Activated CD4-positive, alpha-beta memory T cell treated with anti-CD3 and anti-CD28 coated beads for 36 hours (primary cell): ENCODE data around the gene BEAN1. TPM values are rescaled to one million over a fixed set of nuclear protein-coding genes. Genes with fewer than 3 reads are reported as not detected.

Experiments used
- CTCF ChIA-PET: fragments of 350-600 bp; sonication (Branson Sonifier 250); formaldehyde crosslinking; loops from one replicate; lab custom pipeline; 2021; ENCODE audit warnings: antibody characterized with exemption, inconsistent platforms; lab: Charles Lee
- POLR2A ChIA-PET: fragments of 350-600 bp; sonication (Branson Sonifier 250); formaldehyde crosslinking; loops from one replicate; lab custom pipeline; 2021; ENCODE audit warnings: antibody characterized with exemption; lab: Charles Lee
- DNase-seq: peaks from one replicate; pipeline ENCODE4 v3.0.0-alpha.2; 2020
- H3K27ac Mint-ChIP-seq: one replicate; pipeline ENCODE4 v1.8.0; 2021; ENCODE audit warnings: mixed read lengths
- H3K27me3 Mint-ChIP-seq: one replicate; pipeline ENCODE4 v1.8.0; 2021; ENCODE audit warnings: mixed read lengths
- H3K36me3 Mint-ChIP-seq: one replicate; pipeline ENCODE4 v1.8.0; 2021; ENCODE audit warnings: mixed read lengths
- H3K4me1 Mint-ChIP-seq: one replicate; pipeline ENCODE4 v1.8.0; 2021; ENCODE audit warnings: low read depth, mixed read lengths
- H3K4me3 Mint-ChIP-seq: one replicate; pipeline ENCODE4 v1.8.0; 2021; ENCODE audit warnings: mild to moderate bottlenecking, mixed read lengths
- H3K9me3 Mint-ChIP-seq: one replicate; pipeline ENCODE4 v1.8.0; 2021; ENCODE audit warnings: mixed read lengths
- intact Hi-C: fragments of 100-400 bp; cut with micrococcal nuclease; formaldehyde crosslinking; loops from one replicate; pipeline ENCODE4 v1.15.1; 2023
- total RNA-seq, 2 experiments: library from RNA; stranded (reverse); gene quantifications; one replicate each; pipeline ENCODE4 v1.2.3, GENCODE V29; 2021

BEAN1 gene
- total RNA-seq, 2 experiments from 2014 or later, result not detected

DNA sequence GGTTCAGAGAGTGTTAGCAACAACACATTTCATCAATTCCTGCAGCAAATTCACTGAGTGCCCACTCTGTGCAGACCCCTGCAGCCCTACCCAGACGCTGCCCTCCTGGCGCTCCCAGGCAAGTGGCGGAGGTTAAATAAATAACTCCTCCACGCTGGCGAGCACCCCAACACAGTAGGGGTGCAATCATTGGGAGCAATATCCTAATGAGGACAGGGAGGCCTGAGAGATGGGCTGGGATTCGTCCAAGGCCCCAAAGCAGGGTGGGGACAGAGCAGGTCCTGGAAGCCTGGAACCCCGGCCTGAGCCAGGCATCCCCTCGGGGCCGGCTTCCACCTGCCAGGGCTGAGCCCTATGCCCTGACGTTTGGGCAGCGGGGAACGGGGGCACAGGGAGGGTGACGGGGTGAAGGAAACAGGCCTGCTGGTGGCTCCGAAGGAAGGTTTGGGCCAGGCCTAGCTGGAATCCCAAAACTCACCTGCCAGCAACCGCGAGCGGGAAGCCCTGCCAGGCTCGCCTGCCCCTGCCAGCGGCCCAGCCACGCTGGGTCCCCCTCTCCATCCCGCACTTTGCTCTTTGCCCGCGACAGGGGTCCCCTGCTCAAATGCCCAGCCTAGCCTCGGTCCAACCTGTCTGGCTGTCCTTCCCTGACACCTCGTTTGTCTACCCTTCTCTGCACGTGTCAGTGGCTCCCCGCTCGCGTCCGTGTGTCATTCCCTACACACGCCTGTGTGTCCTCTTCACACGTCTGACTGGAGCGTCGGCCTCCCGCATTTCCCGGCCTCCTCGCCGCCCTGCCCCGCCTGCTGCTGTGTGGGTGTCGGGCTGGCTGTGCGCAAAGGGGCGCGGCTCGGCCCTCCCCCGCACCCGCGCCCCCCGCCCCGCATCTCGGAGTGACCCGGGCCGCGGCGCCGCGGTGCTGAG lies 721 bp upstream of the BEAN1 start:
- POLR2A ChIA-PET, result no interaction called here
- H3K27ac Mint-ChIP-seq, result no peak overlapping the region
- peaks cover 41% of the 10 kb centered on the region for H3K27me3 Mint-ChIP-seq
- DNase-seq, result no peak
- H3K9me3 Mint-ChIP-seq, result no peaks in the 10 kb centered on the region
- no peak overlapping the region for H3K4me3 Mint-ChIP-seq
- H3K4me1 Mint-ChIP-seq, result peaks cover 3% of the 10 kb centered on the region
- no peaks in the 10 kb centered on the region for H3K36me3 Mint-ChIP-seq
- CTCF ChIA-PET, result no interaction called here
- intact Hi-C loops, result no loop called here

DNA sequence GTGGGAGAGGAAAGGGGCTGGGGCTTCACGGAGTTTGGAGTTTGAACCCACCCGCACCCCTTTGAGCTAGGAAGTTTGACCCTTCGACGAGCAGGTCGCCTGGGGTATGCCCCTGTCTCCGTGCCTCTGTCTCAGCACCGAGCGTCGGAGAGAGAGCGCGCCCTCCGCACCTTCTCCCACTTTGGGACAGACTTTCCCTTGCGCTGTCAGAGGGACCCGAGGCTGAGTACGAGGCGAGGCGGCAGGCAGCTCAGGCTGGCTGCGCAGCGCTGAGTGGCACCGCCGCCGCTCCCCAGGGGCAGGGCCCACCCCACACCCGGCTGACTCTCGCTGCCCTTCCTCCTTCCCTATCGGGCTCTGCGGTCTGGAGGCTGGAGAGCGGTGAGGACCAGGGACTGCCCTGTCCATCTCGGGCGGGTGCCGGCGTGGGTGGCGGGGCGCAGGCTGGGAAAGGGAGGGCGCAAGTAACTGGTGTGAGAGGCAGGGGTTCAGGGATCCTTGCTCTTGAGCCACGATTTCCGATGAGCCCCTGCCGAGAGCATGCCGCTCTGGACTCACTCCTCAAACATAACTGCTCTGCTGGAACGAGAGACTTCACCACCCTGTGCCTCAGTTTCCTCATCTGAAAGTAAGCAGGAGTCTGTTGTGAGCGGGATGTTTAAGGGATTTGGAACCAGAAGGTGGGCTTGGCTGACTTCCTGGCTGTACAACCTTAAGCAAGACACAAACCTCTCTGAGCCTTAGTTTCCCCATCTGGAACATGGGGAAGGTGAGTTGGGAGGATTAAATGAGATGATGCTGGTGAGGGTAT lies 981 bp downstream of the BEAN1 start:
- Mint-ChIP-seq H3K27me3 (peaks cover 50% of the 10 kb centered on the region), H3K4me1 (peaks cover 3% of the 10 kb centered on the region), H3K9me3 (no peaks in the 10 kb centered on the region), H3K36me3 (no peaks in the 10 kb centered on the region), H3K4me3 (peak overlapping the region; percentile 27), H3K27ac (no peak overlapping the region)
- ChIA-PET POLR2A (no interaction called here), CTCF (interaction anchor here (0.7 to 1.2 kb wide), 3 partner anchors 16 to 55 kb away, joined by 3 read pairs; no protein-coding TSS in a partner anchor)
- intact Hi-C loops, result no loop called here
- no peak for DNase-seq

DNA sequence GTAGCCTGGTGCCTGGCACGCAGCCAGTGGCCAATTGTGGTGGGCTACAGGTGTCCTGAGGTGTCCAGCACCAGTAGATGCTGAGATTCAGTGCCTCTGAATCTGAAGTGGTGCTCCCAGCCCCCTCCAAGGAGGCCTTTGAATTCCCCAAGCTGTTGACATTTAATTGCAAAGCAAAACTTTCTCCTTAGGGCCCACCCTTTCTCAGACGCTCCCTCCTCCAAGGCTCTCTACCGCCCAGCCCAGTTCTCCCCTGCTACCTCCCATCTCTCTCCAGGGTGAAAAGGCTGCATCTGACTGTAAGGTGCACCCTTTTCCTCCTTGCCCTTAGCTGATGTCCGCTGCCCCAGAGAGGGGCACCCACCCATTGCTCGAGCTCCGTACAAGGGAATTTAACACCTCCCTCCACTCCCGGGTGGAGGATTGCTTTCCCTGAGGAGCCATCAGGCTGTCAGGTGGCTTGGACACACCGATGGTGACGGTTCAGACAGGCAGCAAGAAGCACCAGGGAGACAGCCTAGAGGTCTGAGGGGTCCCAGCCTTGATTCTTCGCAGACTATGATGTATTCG lies 1.7 kb downstream of the BEAN1 start:
- no peak for DNase-seq
- CTCF ChIA-PET, result interaction anchor here (1.1 to 1.2 kb wide), 2 partner anchors 16 to 54 kb away, joined by 3 read pairs; no protein-coding TSS in a partner anchor
- POLR2A ChIA-PET, result no interaction called here
- H3K4me3 Mint-ChIP-seq, result no peak overlapping the region
- H3K36me3 Mint-ChIP-seq, result no peaks in the 10 kb centered on the region
- H3K27me3 Mint-ChIP-seq, result peaks cover 50% of the 10 kb centered on the region
- peaks cover 3% of the 10 kb centered on the region for H3K4me1 Mint-ChIP-seq
- H3K27ac Mint-ChIP-seq, result no peak overlapping the region
- intact Hi-C loops, result no loop called here
- no peaks in the 10 kb centered on the region for H3K9me3 Mint-ChIP-seq

DNA sequence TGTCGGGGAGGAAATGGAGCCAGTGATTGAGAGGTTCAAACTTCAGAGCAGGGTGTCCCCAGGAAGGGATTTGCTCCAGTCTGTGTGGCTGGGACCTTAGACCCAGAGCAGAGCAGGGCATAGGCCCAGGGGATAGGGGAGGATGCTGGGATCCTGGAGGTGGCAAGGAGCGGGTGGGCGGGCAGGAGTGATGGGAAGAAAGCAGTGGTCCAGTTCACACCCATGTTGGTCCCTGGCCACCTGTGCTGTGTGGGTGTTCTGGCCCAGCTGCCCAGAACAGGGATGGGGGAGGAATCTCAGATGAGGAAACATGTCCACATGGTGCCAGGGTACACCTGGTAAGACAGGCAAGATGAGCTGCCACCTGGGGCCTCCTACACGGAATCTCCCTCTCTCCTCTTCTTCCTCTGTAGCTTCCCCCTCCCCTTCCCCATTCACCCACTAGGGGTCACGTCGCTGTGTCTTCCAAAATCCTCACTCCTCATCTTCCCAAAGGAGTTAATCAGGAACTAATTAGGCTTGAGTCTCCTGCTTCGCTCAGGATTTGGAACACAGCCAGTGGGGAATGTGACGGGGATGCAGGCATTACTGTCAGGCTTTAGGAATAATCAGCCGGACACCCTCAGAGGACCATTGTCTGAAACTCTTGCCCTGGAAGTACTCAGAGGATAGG lies 2.3 kb downstream of the BEAN1 start:
- no peaks in the 10 kb centered on the region for H3K9me3 Mint-ChIP-seq
- CTCF ChIA-PET, result interaction anchor here (1.1 kb wide), 1 partner anchor 15 kb away, joined by 3 read pairs; no protein-coding TSS in a partner anchor
- H3K4me3 Mint-ChIP-seq, result no peak overlapping the region
- H3K4me1 Mint-ChIP-seq, result peaks cover 3% of the 10 kb centered on the region
- intact Hi-C loops, result no loop called here
- POLR2A ChIA-PET, result no interaction called here
- H3K27me3 Mint-ChIP-seq, result peaks cover 51% of the 10 kb centered on the region
- H3K36me3 Mint-ChIP-seq, result no peaks in the 10 kb centered on the region
- H3K27ac Mint-ChIP-seq, result no peak overlapping the region
- DNase-seq, result no peak

DNA sequence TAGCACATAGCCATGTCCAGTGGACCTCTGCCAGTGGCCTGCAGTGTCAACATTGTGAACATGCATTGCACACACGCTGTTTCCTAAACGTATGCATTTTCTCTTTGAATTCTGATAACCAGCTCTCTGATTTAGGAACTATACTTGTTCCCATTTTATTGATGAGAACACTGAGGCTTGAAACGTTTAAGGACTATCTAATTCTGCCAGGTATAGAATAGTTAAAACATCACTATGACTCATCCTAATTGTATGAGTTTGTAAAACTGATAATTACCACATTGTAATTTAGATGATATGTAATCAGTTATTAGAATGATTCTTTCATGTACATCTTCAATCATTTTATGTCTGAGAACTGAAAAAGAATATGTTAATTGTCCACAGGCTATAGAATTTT lies 3.1 kb downstream of the BEAN1 start:
- Mint-ChIP-seq H3K36me3 (no peaks in the 10 kb centered on the region), H3K27me3 (peaks cover 48% of the 10 kb centered on the region), H3K27ac (no peak overlapping the region), H3K9me3 (no peaks in the 10 kb centered on the region), H3K4me3 (no peak overlapping the region), H3K4me1 (peaks cover 3% of the 10 kb centered on the region)
- POLR2A ChIA-PET, result no interaction called here
- DNase-seq, result no peak
- CTCF ChIA-PET, result no interaction called here
- intact Hi-C loops, result no loop called here

DNA sequence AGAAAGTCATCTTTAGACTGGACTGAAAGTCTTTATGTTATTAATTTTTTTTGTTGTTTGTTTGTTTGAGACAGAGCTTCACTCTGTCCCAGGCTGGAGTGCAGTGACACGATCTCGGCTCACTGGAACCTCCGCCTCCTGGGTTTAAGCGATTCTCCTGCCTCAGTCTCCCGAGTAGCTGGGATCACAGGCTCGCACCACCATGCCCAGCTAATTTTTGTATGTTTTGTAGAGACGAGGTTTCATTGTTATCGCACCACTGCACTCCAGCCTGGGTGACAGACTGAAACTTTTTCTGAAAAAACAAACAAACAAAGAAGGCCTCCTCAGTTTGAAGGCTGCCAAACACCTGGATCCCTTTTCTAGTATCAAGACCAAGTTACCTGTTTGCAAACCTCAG lies 4.7 kb downstream of the BEAN1 start:
- DNase-seq, result no peak
- POLR2A ChIA-PET, result no interaction called here

DNA sequence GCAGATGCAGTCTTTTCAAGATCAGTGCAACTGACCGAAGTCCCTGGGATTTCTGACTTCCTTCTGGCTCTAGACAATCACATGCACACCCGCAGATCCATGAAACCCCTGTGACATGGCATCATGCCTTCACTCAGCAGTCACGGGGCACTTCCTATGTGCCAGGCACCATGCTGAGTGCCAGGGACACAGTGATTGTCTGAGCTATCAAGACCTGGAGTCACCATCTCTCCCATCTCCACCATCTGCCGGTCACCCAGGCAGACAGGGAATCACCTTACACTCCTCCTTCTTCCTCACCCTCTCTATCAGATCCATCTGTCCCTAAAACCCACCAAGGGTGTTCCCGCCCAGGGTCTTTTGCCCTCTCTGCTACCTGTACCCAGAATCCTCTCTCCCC lies 5.3 kb downstream of the BEAN1 start:
- intact Hi-C loops, result no loop called here
- POLR2A ChIA-PET, result no interaction called here
- Mint-ChIP-seq H3K9me3 (no peaks in the 10 kb centered on the region), H3K27ac (no peak overlapping the region), H3K36me3 (no peaks in the 10 kb centered on the region), H3K4me3 (no peak overlapping the region), H3K4me1 (no peaks in the 10 kb centered on the region), H3K27me3 (peaks cover 39% of the 10 kb centered on the region)
- DNase-seq, result no peak
- CTCF ChIA-PET, result no interaction called here

More for the DNA sequence above, 4.7 kb downstream of the BEAN1 start:
- H3K4me1 Mint-ChIP-seq, result no peaks in the 10 kb centered on the region
- intact Hi-C loops, result no loop called here
- no peak overlapping the region for H3K4me3 Mint-ChIP-seq
- CTCF ChIA-PET, result no interaction called here
- no peaks in the 10 kb centered on the region for H3K36me3 Mint-ChIP-seq
- H3K27ac Mint-ChIP-seq, result no peak overlapping the region
- H3K27me3 Mint-ChIP-seq, result peaks cover 39% of the 10 kb centered on the region
- H3K9me3 Mint-ChIP-seq, result no peaks in the 10 kb centered on the region

DNA sequence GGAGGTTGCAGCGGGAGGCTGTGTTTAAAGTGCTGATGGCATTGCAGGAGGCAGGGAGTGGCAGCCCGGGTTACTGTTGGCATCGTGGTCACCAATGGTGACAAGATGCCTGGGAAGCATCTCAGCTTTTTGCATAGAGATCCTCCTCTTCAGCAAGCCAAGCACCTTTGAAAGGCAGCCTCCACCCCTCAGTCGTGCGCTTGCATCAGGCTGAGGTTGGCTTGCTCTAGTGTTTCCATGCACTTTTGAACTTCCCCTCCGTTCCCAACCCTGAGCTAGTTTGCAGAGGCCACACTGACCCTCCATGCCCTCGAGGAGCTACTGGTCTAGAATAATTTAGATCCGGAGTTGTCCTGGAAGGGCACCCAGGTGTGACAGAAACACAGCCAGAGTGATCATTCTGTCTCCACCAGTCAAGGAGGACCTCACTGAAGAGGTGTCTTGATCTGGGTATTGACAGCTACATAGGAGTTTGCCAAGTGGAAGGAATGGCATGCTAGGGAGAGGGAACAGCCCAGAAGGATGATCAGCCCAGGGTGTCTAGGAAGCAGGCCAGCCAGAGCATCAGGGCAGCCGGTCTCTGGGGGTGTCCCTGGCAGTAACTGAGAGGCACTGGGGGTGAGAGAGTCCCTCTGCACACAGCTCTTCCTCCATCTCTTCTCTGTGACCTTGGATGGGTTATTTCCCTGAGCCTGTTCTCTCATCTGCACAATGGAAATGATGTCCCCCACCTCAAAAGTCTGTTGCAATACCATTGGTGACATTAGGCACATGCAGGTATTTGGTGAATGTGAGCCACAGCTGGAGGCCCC lies 7.7 kb downstream of the BEAN1 start:
- Mint-ChIP-seq H3K27ac (no peak overlapping the region), H3K9me3 (no peaks in the 10 kb centered on the region), H3K36me3 (no peaks in the 10 kb centered on the region), H3K27me3 (peaks cover 20% of the 10 kb centered on the region), H3K4me1 (no peaks in the 10 kb centered on the region), H3K4me3 (no peak overlapping the region)
- intact Hi-C loops, result no loop called here
- no peak for DNase-seq
- ChIA-PET POLR2A (no interaction called here), CTCF (interaction anchor here (1.1 kb wide), 1 partner anchor 29 kb away, joined by 4 read pairs; no protein-coding TSS in a partner anchor)

DNA sequence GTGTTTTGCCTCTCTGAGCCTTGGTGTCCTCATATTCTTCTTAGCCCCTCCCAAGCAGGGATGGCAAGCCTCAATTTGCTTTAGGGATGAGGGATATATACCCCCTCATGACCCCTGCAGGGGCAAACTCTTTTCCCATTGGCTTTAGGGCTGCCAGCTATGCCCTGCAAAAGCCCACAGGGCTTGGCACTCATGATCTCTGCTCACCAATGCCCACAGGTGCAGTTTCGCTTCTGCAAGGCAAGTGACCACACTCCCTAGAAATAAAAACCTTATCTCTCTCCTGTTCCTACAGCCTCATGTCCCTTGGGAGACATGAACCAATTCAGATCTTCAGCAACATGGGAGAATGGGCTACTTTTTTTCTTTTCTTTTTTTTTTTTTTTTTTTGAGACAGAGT lies 8.8 kb downstream of the BEAN1 start:
- H3K4me3 Mint-ChIP-seq, result no peak overlapping the region

DNA sequence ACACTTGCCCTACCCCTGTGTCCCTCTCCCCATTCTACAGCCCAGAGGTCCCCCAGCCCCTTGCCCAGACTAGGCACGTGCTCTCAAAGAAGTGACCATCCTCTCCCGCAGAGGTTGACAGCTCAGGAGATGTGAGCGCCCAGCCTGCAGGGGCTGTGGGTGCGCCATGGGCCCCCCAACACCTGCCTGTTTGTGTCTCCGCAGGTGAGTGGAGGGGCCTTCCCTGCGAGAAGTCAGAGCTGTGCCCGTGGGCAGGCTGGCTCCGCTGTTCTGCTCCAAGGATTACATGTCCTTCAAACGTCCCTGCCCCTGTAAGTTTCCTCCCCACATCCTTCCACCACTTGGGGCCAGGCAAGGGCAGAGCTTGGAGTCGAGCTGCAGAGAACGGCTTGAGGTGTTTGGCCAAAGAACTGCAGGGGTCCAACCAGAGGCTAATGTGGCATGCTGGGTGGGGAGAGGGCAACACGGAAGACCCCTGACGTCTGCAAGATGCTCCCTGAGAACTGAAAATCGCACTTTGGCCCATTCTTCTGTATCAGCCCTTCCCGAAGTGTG lies 10.4 kb downstream of the BEAN1 start:
- DNase-seq, result no peak
- intact Hi-C loops, result no loop called here
- Mint-ChIP-seq H3K9me3 (no peaks in the 10 kb centered on the region), H3K4me3 (no peak overlapping the region), H3K4me1 (no peaks in the 10 kb centered on the region), H3K36me3 (no peaks in the 10 kb centered on the region), H3K27me3 (peaks cover 8% of the 10 kb centered on the region), H3K27ac (no peak overlapping the region)
- ChIA-PET CTCF (no interaction called here), POLR2A (no interaction called here)

More for the DNA sequence above, 8.8 kb downstream of the BEAN1 start:
- no peak overlapping the region for H3K27ac Mint-ChIP-seq
- no peak for DNase-seq
- no peaks in the 10 kb centered on the region for H3K36me3 Mint-ChIP-seq
- peaks cover 13% of the 10 kb centered on the region for H3K27me3 Mint-ChIP-seq
- ChIA-PET POLR2A (no interaction called here), CTCF (no interaction called here)
- H3K4me1 Mint-ChIP-seq, result no peaks in the 10 kb centered on the region
- no peaks in the 10 kb centered on the region for H3K9me3 Mint-ChIP-seq
- intact Hi-C loops, result no loop called here

DNA sequence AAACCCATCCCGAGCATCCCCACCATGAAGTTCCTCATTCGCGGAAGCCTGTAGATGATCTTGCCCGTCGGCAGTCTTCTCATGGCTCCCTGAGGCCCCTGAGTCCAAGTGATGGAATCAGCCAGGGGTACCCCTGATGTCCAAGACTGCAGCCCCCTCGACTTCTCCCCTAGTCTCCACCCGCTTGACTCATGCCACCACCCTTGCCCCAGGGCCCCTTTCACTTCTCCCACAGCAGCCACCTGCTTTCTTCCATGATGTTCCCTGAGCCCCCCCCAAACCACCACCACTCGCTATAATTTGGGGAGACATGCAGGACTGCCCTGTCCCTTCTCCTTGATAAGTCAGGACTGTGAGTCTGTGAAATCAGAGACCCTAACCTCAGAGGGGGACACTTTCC lies 11.4 kb downstream of the BEAN1 start:
- H3K9me3 Mint-ChIP-seq, result no peaks in the 10 kb centered on the region
- peaks cover 4% of the 10 kb centered on the region for H3K27me3 Mint-ChIP-seq
- H3K4me1 Mint-ChIP-seq, result no peaks in the 10 kb centered on the region
- no peaks in the 10 kb centered on the region for H3K36me3 Mint-ChIP-seq
- POLR2A ChIA-PET, result no interaction called here
- no peak overlapping the region for H3K27ac Mint-ChIP-seq
- CTCF ChIA-PET, result no interaction called here
- DNase-seq, result no peak
- no peak overlapping the region for H3K4me3 Mint-ChIP-seq
- intact Hi-C loops, result no loop called here
